Uterus (tissue), 4 donors: ENCODE data around the gene SGSM2. TPM values are rescaled to one million over a fixed set of nuclear protein-coding genes. Genes with fewer than 3 reads are reported as not detected.

ENCODE experiments used
- DNase-seq, 2 donors: peaks; one replicate each; pipeline ENCODE4 v3.0.0-alpha.2; 2019 to 2020
- H3K27ac ChIP-seq, 2 donors: fragments of 200-600 bp; sonication (generic); 1 replicate in 1 of 2; 2 replicates in 1 of 2; pipeline ENCODE4 v1.5.1; 2016 to 2018
- H3K27me3 ChIP-seq, 2 donors: fragments of 200-600 bp; sonication (generic); one replicate each; pipeline ENCODE4 v1.5.1; 2018 to 2019; ENCODE audit warnings: control low read depth in 1 of 2
- H3K36me3 ChIP-seq, 2 donors: fragments of 200-600 bp; sonication (generic); one replicate each; pipeline ENCODE4 v1.5.1; 2019; ENCODE audit warnings: control low read depth in 1 of 2
- H3K4me1 ChIP-seq, 2 donors: fragments of 200-600 bp; sonication (generic); one replicate each; pipeline ENCODE4 v1.5.1; 2018 to 2019; ENCODE audit warnings: control low read depth in 1 of 2
- H3K4me3 ChIP-seq, 2 donors: fragments of 200-600 bp; sonication (generic); 1 replicate in 1 of 2; 2 replicates in 1 of 2; pipeline ENCODE4 v1.5.1; 2018 to 2019; ENCODE audit warnings: mild to moderate bottlenecking in 1 of 2
- H3K9me3 ChIP-seq, 2 donors: fragments of 200-600 bp; sonication (generic); one replicate each; pipeline ENCODE4 v1.5.1; 2019; ENCODE audit warnings: control low read depth in 1 of 2
- CTCF ChIP-seq, 4 experiments: fragments of 200-600 bp in 2 of 4; fragments of 450-650 bp in 2 of 4; sonication (generic) in 2 of 4; IDR thresholded peaks; one replicate each; pipeline ENCODE4 v1.5.1; 2016 to 2019; ENCODE audit warnings: antibody characterized with exemption in 4 of 4, mild to moderate bottlenecking in 2 of 4, moderate library complexity in 1 of 4
- POLR2A ChIP-seq, 2 donors: fragments of 450-650 bp; IDR thresholded peaks; one replicate each; pipeline ENCODE4 v1.6.1; 2016; ENCODE audit warnings: antibody characterized with exemption in 2 of 2, mild to moderate bottlenecking in 1 of 2, moderate library complexity in 1 of 2
- intact Hi-C: fragments of 100-400 bp; cut with DNase I; formaldehyde crosslinking; loops from one replicate; pipeline ENCODE4 v1.15.1; 2023; ENCODE audit warnings: low total_unique reads
- total RNA-seq, 4 donors: library from RNA; depleted of rRNA in 3 of 4; stranded (reverse); fragments of >200 nt in 3 of 4; gene quantifications; one replicate each; pipeline versions ENCODE4 v1.1.0 to v1.2.4, GENCODE V29; 2014 to 2023
- donor health status: DM: yes; HTN: yes; CAD: no.

SGSM2 gene
- total RNA-seq, 4 donors from 2014 or later = 13.2 to 77.5 (median 51.2) TPM

DNA sequence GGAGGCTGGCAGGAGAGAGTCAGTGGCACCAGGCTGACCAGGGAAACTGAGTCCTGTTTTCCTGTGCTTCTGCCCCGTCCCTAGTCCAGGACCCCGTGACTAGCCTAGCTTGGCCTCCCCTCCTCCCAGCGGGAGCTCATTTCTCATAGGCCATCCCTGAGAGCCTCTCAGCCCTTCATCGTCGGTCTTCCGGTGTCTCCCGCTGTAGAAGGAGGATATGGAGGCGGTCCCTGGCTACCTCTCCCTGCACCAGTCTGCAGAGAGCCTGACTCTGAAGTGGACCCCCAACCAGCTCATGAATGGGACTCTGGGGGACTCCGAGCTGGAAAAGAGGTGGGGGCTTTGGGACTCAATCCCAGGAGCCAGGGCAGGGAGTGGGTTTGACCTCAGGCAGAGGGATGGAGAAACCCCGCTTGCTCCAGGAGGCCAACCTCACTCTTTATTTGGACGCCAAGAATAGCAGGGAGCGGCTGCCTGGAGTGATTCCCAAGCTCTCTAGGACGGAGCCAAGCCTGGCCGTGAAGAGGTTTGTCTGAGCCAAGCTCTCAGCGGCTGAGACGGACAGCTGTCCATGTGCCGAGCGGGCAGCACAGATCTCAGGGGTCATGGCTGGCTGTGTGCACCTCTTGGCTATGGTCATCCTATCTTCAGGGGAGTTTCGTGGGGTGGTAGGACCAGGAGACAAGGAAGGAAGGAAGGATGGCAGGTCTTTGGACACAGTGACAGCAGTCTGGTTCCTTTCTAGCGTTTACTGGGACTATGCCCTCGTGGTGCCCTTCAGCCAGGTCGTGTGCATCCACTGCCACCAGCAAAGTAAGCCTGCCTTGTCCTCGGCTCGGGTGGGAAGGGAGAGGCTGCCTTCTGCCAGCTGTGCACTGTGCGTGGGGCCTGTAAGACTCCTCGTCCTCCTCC, 26.8 kb downstream of the SGSM2 start:
- H3K27me3 ChIP-seq = no peaks in the 10 kb centered on the region
- H3K36me3 ChIP-seq = no peaks in the 10 kb centered on the region
- TF ChIP-seq POLR2A (IDR thresholded peaks at IDR 0.05) = no peak
- no peak for TF ChIP-seq CTCF (IDR thresholded peaks at IDR 0.05)
- no peak overlapping the region for H3K27ac ChIP-seq
- H3K4me1 ChIP-seq = no peaks in the 10 kb centered on the region
- H3K4me3 ChIP-seq = no peak overlapping the region
- no peaks in the 10 kb centered on the region for H3K9me3 ChIP-seq
- intact Hi-C loops = no loop called here
- DNase-seq = no peak

DNA sequence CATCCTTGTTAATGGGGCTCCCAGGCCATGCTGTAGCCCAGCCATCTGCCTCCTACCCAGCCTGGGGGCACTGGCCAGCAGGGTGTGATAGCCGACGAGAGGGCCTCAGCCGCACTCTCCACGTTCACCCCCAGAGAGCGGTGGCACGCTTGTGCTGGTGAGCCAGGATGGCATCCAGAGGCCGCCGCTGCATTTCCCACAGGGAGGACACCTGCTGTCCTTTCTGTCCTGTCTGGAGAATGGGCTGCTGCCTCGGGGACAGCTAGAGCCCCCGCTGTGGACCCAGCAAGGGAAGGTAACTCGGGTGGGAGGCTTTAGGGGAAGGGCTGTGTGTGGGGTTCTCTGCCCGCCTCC, 27.4 kb downstream of the SGSM2 start:
- intact Hi-C loops = no loop called here
- TF ChIP-seq POLR2A (IDR thresholded peaks at IDR 0.05) (no peak), CTCF (IDR thresholded peaks at IDR 0.05) (no peak)
- DNase-seq = no peak
- no peaks in the 10 kb centered on the region for H3K4me1 ChIP-seq
- H3K27me3 ChIP-seq = no peaks in the 10 kb centered on the region
- H3K9me3 ChIP-seq = no peaks in the 10 kb centered on the region
- H3K4me3 ChIP-seq = no peak overlapping the region
- no peak overlapping the region for H3K27ac ChIP-seq
- no peaks in the 10 kb centered on the region for H3K36me3 ChIP-seq

DNA sequence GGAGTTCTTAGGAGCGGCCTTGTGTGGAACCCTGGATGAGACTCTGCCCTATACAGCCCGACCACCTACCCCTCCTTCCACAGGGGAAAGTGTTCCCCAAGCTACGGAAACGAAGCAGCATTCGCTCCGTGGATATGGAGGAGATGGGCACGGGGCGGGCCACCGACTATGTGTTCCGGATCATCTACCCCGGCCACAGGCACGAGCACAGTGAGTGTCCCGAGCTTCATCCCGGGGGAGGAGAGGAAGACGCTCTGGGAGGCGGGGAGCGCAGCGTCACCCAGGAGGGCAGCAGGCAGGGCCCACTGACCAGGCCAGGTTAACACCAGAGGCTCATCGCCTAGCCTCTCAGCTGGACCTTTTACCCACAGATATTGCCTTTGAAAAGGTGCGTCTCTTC, 27.8 kb downstream of the SGSM2 start:
- H3K4me1 ChIP-seq = no peaks in the 10 kb centered on the region

GRCh38 chr17:2366747-2367494, 29.6 kb downstream of the SGSM2 start:
- no peaks in the 10 kb centered on the region for H3K9me3 ChIP-seq
- no peaks in the 10 kb centered on the region for H3K4me1 ChIP-seq
- no peak for TF ChIP-seq CTCF (IDR thresholded peaks at IDR 0.05)
- no peak for TF ChIP-seq POLR2A (IDR thresholded peaks at IDR 0.05)
- no peak overlapping the region for H3K4me3 ChIP-seq
- H3K27me3 ChIP-seq = no peaks in the 10 kb centered on the region
- peak in 1 of 2 donors; percentile 52 for DNase-seq
- H3K27ac ChIP-seq = no peak overlapping the region
- intact Hi-C loops = no loop called here
- H3K36me3 ChIP-seq = no peaks in the 10 kb centered on the region

More for the DNA sequence above, 27.8 kb downstream of the SGSM2 start:
- TF ChIP-seq CTCF (IDR thresholded peaks at IDR 0.05) (no peak), POLR2A (IDR thresholded peaks at IDR 0.05) (no peak)
- Histone ChIP-seq H3K9me3 (no peaks in the 10 kb centered on the region), H3K4me3 (no peak overlapping the region), H3K36me3 (no peaks in the 10 kb centered on the region), H3K27ac (no peak overlapping the region), H3K27me3 (no peaks in the 10 kb centered on the region)
- DNase-seq = no peak
- intact Hi-C loops = no loop called here

DNA sequence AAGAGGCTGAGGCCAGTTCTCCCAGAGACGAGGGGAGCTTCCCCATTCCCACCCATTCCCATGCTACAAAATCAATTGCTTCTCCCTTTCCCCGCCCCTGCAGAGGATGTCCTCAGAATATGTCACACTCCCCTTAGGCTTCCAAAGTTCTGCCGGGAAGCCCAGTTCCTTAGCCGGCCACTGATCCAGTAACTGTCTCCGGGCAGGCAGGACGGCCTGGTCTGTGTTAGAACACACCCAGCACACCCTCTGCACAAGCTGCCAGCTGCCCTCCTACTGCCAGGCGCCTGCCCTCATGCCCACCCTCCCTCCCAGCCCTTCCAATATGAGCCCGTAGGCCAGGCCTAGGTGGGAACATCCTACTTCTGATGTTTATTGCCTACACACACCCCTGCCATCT, 31.1 kb downstream of the SGSM2 start:
- Histone ChIP-seq H3K4me1 (no peaks in the 10 kb centered on the region), H3K9me3 (no peaks in the 10 kb centered on the region), H3K27ac (no peak overlapping the region), H3K4me3 (no peak overlapping the region), H3K27me3 (no peaks in the 10 kb centered on the region), H3K36me3 (no peaks in the 10 kb centered on the region)
- DNase-seq = no peak
- intact Hi-C loops = no loop called here
- no peak for TF ChIP-seq CTCF (IDR thresholded peaks at IDR 0.05)
